Uterus (tissue), 2 donors: ENCODE measurements around the gene ATRAID.

Experiments used
- POLR2A ChIP-seq, 2 donors: fragments of 450-650 bp; IDR thresholded peaks; one replicate each; pipeline ENCODE4 v1.6.1; 2016; ENCODE audit warnings: antibody characterized with exemption in 2 of 2, mild to moderate bottlenecking in 1 of 2, moderate library complexity in 1 of 2
- TF ChIP-seq, protein P1 (sequence below), 4 experiments: fragments of 200-600 bp in 2 of 4; fragments of 450-650 bp in 2 of 4; sonication (generic) in 2 of 4; IDR thresholded peaks; one replicate each; pipeline ENCODE4 v1.5.1; 2016 to 2019; ENCODE audit warnings: antibody characterized with exemption in 4 of 4, mild to moderate bottlenecking in 2 of 4, moderate library complexity in 1 of 4

DNA sequence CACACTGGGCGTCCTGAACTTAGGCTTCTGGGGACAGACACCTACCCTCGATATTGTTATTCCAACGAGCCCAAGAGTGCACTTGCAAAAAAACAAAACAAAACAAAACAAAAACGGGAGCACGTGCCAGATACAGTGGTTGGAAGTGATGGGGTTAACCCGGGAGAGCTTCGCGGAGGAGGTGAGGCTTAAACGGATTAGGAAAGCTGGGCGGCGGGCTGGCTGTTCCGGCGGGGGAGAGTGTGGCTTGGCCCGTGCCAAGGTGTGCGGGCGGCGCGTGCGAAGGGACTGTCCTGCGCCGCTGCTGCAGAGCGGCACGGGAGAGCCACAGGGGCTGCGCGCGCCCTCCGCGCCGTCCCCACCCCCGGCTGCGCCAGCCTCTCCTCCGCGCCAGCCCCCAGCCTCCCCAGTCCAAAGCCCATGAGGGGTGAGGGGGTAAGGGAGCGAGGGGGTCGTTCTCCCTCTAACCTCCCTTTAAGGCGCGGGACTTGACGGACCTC is 52.5 kb downstream of the ATRAID start:
- TF ChIP-seq, protein P1, sequence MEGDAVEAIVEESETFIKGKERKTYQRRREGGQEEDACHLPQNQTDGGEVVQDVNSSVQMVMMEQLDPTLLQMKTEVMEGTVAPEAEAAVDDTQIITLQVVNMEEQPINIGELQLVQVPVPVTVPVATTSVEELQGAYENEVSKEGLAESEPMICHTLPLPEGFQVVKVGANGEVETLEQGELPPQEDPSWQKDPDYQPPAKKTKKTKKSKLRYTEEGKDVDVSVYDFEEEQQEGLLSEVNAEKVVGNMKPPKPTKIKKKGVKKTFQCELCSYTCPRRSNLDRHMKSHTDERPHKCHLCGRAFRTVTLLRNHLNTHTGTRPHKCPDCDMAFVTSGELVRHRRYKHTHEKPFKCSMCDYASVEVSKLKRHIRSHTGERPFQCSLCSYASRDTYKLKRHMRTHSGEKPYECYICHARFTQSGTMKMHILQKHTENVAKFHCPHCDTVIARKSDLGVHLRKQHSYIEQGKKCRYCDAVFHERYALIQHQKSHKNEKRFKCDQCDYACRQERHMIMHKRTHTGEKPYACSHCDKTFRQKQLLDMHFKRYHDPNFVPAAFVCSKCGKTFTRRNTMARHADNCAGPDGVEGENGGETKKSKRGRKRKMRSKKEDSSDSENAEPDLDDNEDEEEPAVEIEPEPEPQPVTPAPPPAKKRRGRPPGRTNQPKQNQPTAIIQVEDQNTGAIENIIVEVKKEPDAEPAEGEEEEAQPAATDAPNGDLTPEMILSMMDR (IDR thresholded peaks at IDR 0.05), result no peak
- no peak for TF ChIP-seq POLR2A (IDR thresholded peaks at IDR 0.05)
